ENCODE data around the gene FLNB.
A peak's percentile ranks its signal among the peaks of the same experiment; 100 is the strongest.
"Not testable (repeated sequence)": the region's sequence is repeated elsewhere in the genome, so short reads cannot be mapped to it uniquely, and the experiment has no call there.

Gene FLNB

GRCh38 chr3:58188921-58189451 is 180.8 kb downstream of the FLNB start:
- no peak for DNase-seq

DNA sequence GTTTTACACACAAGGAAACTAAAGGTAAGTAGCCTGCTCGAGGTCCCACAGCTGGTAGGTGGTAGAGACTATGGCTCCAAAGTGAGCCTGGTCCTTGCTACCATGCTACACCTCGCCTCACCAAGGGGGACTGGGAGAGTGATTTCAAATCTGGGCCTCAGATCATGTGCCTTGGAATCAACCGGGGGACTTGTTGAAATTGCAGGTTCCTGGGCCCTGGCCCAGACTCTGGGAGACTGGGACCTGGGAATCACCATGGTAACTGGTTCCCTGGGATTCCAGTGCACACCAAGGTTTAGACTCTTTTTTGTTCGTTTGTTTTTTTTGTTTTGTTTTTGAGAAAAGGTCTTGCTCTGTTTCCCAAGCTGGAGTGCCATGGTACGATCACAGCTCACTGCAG is 181.5 kb downstream of the FLNB start:
- no peak for DNase-seq

- DNase-seq: no peak
These were observed 182.1 kb downstream of the FLNB start for GRCh38 chr3:58190291-58190690.

DNA sequence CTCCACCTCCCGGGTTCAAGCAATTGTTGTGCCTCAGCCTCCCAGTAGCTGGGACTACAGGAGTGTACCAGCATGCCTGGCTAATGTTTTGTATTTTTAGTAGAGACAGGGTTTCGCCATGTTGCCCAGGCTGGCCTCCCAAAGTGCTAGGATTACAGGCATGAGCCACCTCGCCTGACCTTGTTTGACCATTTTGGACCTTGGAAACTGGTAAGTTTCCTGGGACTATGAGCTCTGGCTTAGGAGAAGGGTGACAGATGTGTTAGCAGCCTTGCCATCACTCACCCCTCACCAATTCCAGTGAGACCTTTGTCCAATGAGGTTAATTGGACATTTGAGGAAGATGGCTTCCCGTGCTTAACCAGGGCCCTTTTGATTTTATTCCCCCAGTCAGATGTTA is 182.7 kb downstream of the FLNB start:
- no peak for DNase-seq

GRCh38 chr3:58191361-58191991 is 183.3 kb downstream of the FLNB start:
- no peak for DNase-seq

- DNase-seq: no peak
These were observed 183.8 kb downstream of the FLNB start for GRCh38 chr3:58192069-58192468.

- DNase-seq: no peak
These were observed 185.6 kb downstream of the FLNB start for GRCh38 chr3:58193682-58194407.

DNA sequence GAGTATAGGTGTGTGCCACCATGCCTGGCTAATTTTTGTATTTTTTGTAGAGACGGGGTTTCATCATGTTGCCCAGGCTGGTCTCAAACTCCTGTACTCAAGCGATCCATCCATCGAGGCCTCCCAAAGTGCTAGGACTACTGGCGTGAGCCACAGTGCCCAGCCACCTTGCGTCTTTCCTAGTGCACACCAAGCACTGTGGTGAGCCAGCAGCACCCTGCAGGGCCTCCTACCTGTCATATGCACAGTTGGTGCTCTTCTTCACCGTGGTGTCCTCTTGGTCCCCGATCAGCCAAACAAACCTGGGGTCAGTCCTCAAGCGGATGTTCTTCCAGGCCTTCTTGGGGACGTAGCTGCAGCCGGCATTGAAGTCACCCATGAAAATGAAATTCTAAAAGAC is 189.4 kb downstream of the FLNB start:
- DNase-seq: no peak

DNA sequence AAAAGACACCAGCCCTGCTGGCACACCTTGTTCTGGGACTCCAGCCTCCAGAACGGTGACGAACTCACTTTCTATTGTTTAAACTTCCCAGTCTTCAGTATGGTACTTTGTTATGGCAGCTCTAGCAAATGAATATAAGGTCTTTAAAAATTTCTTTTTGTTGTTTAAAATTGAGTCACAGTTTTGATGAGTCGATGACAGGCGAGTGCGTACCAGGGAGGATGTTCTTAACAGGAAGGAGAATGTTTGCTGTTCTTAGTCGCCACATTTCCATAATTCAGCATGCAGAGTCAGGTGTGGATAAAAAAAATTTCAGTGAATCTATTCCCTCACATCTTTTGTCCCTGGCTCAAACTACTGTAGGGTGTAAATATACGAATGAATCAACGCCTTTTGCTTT is 190.1 kb downstream of the FLNB start:
- DNase-seq: no peak

DNA sequence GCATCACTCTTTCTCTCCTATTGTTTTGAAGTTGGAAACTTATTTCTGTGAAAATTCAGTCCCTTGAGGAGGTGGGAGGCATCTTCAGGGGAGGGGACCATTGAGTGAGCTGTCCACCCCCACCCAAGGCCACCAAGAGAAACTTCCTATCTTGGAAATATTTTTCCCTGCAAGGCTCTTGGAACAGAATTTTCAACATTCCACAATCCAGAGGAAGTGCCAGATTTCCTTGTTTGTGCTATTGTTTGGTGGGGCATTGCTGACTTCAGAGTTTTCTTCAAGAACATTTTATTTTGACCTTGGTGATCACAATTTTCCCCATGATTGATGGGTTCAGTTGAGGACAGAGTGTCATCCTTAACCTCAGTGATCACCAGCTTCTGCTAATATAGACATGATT is 190.6 kb downstream of the FLNB start:
- DNase-seq: no peak

- DNase-seq: no peak
These were observed 192.0 kb downstream of the FLNB start for GRCh38 chr3:58200121-58200709.

DNA sequence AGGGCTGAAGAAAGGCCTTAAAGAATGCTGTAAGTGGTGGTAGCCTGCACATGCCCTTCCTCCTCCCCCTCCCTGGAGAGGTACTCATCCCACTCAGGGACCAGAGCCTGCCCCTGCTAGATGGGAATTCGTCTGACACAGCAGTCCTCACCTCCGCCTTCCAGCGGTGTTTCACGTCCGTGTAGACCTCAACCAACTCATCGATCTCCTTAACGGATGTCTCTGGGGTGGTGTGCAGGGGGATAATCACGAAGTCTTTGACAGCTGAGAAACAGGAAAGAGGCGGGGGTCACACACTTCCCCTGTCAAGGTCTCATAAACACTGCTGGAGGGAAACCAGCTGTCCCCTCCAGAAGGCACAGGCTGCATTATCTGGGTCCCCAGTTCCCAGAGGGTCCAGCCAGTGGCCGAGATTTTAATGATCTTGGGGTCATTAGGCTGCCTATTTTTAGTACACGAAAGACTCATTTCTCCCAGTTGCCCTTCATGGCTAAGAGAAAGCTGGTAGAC is 192.7 kb downstream of the FLNB start:
- DNase-seq: no peak

DNA sequence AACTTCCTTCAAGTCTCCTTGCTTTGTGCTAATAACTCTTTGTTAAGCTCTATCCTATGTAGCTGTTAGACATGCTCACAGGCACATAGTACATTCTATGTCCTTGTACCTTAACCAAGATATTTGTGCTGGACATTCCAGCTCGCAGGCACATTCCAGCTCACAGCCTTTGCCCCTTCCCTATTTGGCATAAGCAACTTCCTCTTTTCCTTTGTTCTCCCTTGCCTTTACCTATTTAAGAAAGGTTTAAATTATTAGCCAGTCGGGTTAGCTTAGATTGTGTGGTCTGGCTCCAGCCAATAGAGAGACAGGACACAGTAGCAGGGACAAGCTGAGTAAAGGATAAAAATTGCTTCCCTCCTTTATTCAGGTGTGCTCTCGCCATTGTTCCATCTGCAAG is 193.2 kb downstream of the FLNB start:
- DNase-seq: not testable (repeated sequence)

- DNase-seq: no peak
These were observed 194.7 kb downstream of the FLNB start for GRCh38 chr3:58202917-58203360.

DNA sequence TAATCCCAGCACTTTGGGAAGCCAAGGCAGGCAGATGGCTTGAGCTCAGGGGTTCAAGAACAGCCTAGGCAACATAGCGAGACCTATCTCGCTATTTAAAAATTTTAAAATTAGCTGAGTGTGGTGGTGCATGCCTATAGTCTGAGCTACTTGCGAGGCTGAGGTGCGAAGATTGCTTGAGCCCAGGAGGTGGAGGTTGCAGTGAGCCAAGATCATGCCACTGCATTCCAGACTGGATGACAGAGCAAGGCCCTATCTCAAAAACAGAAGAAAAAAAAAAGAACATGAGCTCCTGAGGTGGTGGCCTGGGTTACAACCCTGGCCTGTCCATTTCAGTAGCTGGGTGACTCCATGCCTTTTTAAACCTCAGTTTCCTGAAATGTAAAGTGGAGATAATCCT is 195.3 kb downstream of the FLNB start:
- no peak for DNase-seq

DNA sequence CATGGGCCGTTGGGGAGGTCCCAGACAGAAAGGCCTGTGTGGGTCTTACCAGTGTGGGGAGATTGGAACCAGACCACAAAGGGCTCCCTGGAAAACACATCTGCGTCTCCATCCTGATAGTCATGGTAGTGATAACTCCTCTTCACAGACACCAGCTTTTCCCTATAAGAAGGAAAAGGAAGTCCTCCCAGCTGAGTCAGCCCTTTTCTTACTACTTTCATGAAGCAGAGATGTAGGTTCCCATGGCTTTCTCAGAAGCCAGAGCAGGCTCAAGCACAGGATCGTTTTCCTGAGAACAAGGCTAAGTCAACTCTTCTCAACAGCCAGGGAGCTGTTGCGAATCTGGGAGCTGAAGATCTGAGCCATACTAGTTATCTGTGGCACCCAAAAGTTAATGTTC is 196.5 kb downstream of the FLNB start:
- no peak for DNase-seq

- DNase-seq: no peak
These were observed 197.8 kb downstream of the FLNB start for GRCh38 chr3:58205981-58206380.

DNA sequence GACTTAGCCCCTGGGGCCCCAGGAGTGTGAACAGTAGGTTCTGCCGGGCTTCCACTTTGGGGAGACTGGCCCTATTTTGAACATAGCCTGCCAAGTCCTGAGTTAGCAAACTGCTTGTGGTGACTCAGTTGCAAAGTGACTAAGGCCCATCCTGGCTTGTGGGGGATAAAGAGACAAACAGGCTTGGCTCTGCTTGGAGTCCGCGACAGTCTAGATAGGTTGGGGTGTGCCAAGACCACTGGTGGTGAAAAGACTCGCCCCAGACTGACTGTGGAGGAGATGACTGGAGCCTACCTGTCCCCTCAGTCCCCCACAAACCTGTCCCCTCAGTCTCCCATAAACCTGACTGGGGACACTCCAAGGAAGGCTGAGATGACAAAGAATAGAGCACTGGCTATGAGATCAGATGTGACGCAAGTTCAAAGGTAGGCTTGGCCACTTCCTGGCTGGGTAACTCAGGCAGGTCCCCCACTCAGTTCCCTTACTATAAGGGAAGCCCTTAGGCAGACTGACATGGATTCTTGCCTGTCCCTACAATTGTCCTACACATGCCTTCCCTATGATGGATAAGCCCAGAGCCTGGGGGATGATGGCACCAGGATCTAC is 198.3 kb downstream of the FLNB start:
- DNase-seq: peak; percentile 39

DNA sequence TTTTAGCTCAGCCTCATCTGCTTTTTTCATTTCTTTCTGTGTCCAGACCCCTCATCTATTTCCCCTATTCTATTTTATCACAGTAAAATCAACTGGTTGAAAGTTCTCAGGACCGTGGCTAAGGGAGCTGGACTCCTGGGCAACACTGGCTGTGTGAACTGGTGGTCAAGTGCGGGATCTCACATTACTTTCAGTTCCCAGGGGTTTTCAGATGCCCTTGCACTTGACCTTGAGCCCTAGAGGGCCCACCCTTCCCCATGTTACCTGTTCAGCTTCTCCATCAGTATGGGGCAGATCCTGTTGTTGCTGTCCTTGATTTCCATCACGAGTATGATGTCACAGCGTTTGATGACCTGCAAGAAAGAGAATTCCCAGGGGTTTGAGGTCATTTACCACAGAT is 199.7 kb downstream of the FLNB start:
- DNase-seq: no peak

- no peak for DNase-seq
These were observed 201.7 kb downstream of the FLNB start for GRCh38 chr3:58209933-58210332.

DNA sequence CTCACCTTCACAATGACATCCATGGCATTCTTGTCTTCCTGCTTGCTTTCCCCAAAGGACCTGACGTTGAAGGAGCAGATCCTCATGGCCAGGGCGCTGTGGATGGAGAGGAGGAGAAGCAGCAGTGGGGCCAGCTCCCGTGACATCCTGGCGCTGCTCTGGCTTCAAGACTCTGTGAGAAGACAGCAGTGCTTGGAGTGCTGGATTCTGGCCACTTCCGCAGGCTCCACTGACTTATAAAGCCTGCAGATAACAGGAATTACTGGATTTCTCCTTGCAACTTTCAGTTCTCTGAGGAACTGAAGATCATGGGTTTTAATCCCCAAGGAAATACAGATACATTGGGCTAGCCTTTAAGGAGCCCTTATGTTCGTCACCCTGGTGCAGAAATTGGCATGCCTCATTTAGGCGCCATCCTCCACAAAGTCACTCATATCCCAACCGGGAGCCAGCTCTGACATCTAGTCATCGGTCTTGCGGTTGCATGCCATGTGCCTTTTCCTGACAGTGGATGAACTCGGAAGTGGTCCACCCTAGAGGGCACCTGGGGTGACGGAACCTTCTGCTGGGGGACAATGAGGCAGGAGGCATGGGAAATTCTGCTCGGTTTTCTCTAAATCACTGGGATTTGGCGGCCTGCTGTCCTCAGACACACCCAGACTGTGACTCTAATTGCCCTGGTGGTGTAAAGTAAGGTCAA is 202.7 kb downstream of the FLNB start, which contains the start of gene DNASE1L3:
TSS of gene DNASE1L3 (minus strand) at position 212 of the 700 bp plus-strand sequence. CDS start at position 146, 66 bp downstream.
- no peak for DNase-seq

DNA sequence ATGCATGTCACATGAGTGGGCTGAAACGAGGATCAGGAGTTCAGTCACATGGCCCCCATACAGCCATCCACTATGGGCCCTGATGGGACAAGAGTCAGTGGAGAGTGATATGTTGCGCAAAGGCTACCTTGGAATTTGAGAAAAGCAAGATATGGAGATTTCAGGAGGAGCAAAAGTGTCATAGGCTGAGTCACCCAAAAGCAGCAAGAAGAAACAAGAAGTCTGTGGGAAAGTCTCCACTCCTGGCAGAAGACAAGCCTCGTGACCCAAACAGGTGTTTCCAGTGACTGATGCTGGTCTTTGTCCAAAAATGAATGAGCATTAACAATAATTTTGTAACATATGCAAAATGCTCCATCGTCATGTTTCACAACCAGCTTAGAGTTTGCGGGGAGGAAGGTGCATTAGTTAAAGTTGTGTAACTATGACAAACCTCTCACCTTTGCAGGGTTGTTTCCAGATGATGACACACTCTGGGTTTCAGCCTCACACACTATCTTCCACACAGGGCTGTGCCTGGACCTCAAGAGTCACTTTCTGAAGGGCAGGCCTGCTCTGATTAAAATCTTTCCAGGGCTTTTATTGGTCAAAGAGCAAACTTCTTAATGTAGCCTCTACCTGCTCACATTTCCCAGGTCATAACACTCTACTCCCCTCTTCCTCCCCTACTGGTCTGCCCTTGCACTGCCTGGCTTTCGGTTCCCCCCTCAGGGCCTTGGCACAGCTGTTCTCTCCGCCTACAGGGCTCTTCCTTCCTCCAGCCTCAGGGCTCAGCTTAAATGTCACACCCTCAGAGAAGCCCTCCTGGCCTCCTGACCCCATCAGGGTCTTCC is 206.5 kb downstream of the FLNB start:
- peak; percentile 66 for DNase-seq

All from stimulated activated CD4-positive, alpha-beta T cell treated with anti-CD3 and anti-CD28 coated beads, Interleukin-15, amount 100 ng/mL, for 24 hours (primary cell).